ENCODE data around the gene FAM20C.

FAM20C gene

GRCh38 chr7:159370-160270 is 32.8 kb upstream of the FAM20C start:
- DNase-seq (ENCODE audit: low read depth, low spot score), result no peak

GRCh38 chr7:160958-161725 is 31.2 kb upstream of the FAM20C start:
- no peak for DNase-seq (ENCODE audit: low read depth, low spot score)

GRCh38 chr7:162632-163297 is 29.6 kb upstream of the FAM20C start:
- no peak for DNase-seq (ENCODE audit: low read depth, low spot score)

- no peak for DNase-seq (ENCODE audit: low read depth, low spot score)
Measured at GRCh38 chr7:163298-163695, 29.1 kb upstream of the FAM20C start.

GRCh38 chr7:163971-164881 is 28.1 kb upstream of the FAM20C start:
- DNase-seq (ENCODE audit: low read depth, low spot score), result no peak

GRCh38 chr7:164882-165660 is 27.3 kb upstream of the FAM20C start:
- no peak for DNase-seq (ENCODE audit: low read depth, low spot score)

- DNase-seq (ENCODE audit: low read depth, low spot score), result no peak
Measured at GRCh38 chr7:165661-166337, 26.6 kb upstream of the FAM20C start.

- DNase-seq (ENCODE audit: low read depth, low spot score), result no peak
Measured at GRCh38 chr7:166338-167060, 25.9 kb upstream of the FAM20C start.

- DNase-seq (ENCODE audit: low read depth, low spot score), result no peak
Measured at GRCh38 chr7:167090-167855, 25.1 kb upstream of the FAM20C start.

GRCh38 chr7:167976-168791 is 24.2 kb upstream of the FAM20C start:
- no peak for DNase-seq (ENCODE audit: low read depth, low spot score)

- no peak for DNase-seq (ENCODE audit: low read depth, low spot score)
Measured at GRCh38 chr7:169276-170172, 22.8 kb upstream of the FAM20C start.

- no peak for DNase-seq (ENCODE audit: low read depth, low spot score)
Measured at GRCh38 chr7:170551-171363, 21.6 kb upstream of the FAM20C start.

GRCh38 chr7:171364-171904 is 20.9 kb upstream of the FAM20C start:
- no peak for DNase-seq (ENCODE audit: low read depth, low spot score)

- DNase-seq (ENCODE audit: low read depth, low spot score), result no peak
Measured at GRCh38 chr7:171912-172515, 20.4 kb upstream of the FAM20C start.
